Esophagus muscularis mucosa (tissue), 4 donors: ENCODE results near the gene MIER3. TPM values are rescaled to one million over a fixed set of nuclear protein-coding genes. Genes with fewer than 3 reads are reported as not detected.

Experiments used
- DNase-seq: peaks from one replicate; pipeline ENCODE4 v3.0.0-alpha.2; 2017; ENCODE audit errors: extremely low spot score
- H3K27ac ChIP-seq, 4 donors: fragments of 200-600 bp; sonication (generic); replicated peaks in 1 of 4; 1 replicate in 3 of 4; 2 replicates in 1 of 4; pipeline ENCODE4 v1.5.1; 2016 to 2019; ENCODE audit warnings: mild to moderate bottlenecking in 1 of 4
- H3K27me3 ChIP-seq, 4 donors: fragments of 200-600 bp; sonication (generic); one replicate each; pipeline versions ENCODE4 v1.5.1 to v1.6.0; 2016 to 2019
- H3K36me3 ChIP-seq, 4 donors: fragments of 200-600 bp; sonication (generic); one replicate each; pipeline ENCODE4 v1.5.1; 2016 to 2019
- H3K4me1 ChIP-seq, 4 donors: fragments of 200-600 bp; sonication (generic); one replicate each; pipeline ENCODE4 v1.5.1; 2016 to 2019
- H3K4me3 ChIP-seq, 4 donors: fragments of 200-600 bp; sonication (generic); 1 replicate in 2 of 4; 2 replicates in 2 of 4; pipeline ENCODE4 v1.5.1; 2016 to 2019; ENCODE audit warnings: mild to moderate bottlenecking in 4 of 4, moderate library complexity in 1 of 4
- H3K9me3 ChIP-seq, 4 donors: fragments of 200-600 bp; sonication (generic); 1 replicate in 3 of 4; 2 replicates in 1 of 4; pipeline ENCODE4 v1.5.1; 2016 to 2019
- CTCF ChIP-seq, 3 experiments: fragments of 200-600 bp in 2 of 3; fragments of 450-650 bp in 1 of 3; sonication (generic) in 2 of 3; IDR thresholded peaks; one replicate each; pipeline ENCODE4 v1.5.1; 2017 to 2019; ENCODE audit warnings: antibody characterized with exemption in 3 of 3, mild to moderate bottlenecking in 2 of 3, moderate library complexity in 1 of 3
- EP300 ChIP-seq: sonication (generic); formaldehyde crosslinking; IDR thresholded peaks from one replicate; pipeline ENCODE4 v1.6.1; 2017; ENCODE audit warnings: antibody characterized with exemption
- POLR2A ChIP-seq: fragments of 450-650 bp; IDR thresholded peaks from one replicate; pipeline ENCODE4 v1.6.1; 2017; ENCODE audit warnings: antibody characterized with exemption, moderate library complexity, mild to moderate bottlenecking, low read depth
- POLR2AphosphoS5 ChIP-seq, 2 donors: sonication (generic); formaldehyde crosslinking; IDR thresholded peaks; one replicate each; pipeline ENCODE4 v1.6.1; 2017; ENCODE audit warnings: antibody characterized with exemption in 2 of 2
- WGBS: methylation state at CpG from one replicate; pipeline ENCODE4 v1.1.5; 2018; 5-methylcytosine and 5-hydroxymethylcytosine counted together
- intact Hi-C: fragments of 100-400 bp; cut with DNase I; formaldehyde crosslinking; loops from one replicate; pipeline ENCODE4 v1.15.1; 2023
- total RNA-seq, 4 donors: library from RNA; depleted of rRNA; stranded (reverse); fragments of >200 nt; gene quantifications; one replicate each; pipeline versions ENCODE4 v1.1.0 to v1.2.1, GENCODE V29; 2016

The MIER3 gene
- total RNA-seq, result 10 to 100 TPM; 11.1 to 16.2 (median 13.0) TPM

- intact Hi-C loops, result loop anchor here (2.0 to 5.0 kb wide), 2 partner anchors 45 to 267 kb away; partner anchors contain the start of gene SETD9
- TF ChIP-seq POLR2AphosphoS5 (IDR thresholded peaks at IDR 0.05), result peak in 1 of 2 donors; percentile 38
- no peak for TF ChIP-seq CTCF (IDR thresholded peaks at IDR 0.05)
- no peak for TF ChIP-seq EP300
- TF ChIP-seq POLR2A, result no peak
- DNase-seq, result no peak
- no peaks in the 10 kb centered on the region for H3K9me3 ChIP-seq
- H3K36me3 ChIP-seq, result peaks cover 0 to 6% (median 1%) of the 10 kb centered on the region in 4 donors
- H3K27ac ChIP-seq, result peak within 1 kb of the TSS; percentile 83 to 93 (median 92)
- H3K27me3 ChIP-seq, result no peaks in the 10 kb centered on the region
- H3K4me1 ChIP-seq, result peaks cover 18 to 27% (median 24%) of the 10 kb centered on the region in 4 donors
- H3K4me3 ChIP-seq, result peak within 1 kb of the TSS; percentile 89 to 95 (median 92)
- WGBS, result 1% methylated on average over 20 of the region's 89 CpGs
Observed at GRCh38 chr5:56951946-56952691, at the start of gene MIER3. Gene MIER3 (minus strand): TSS chr5:56952123. CDS start chr5:56952102, 21 bp downstream.

- no peak overlapping the region for H3K4me3 ChIP-seq
- no peak overlapping the region for H3K27ac ChIP-seq
- no peaks in the 10 kb centered on the region for H3K4me1 ChIP-seq
- DNase-seq, result no peak
- 67% methylated on average over 1 of the region's 1 CpG for WGBS
- H3K36me3 ChIP-seq, result no peaks in the 10 kb centered on the region
- intact Hi-C loops, result no loop called here
- H3K9me3 ChIP-seq, result no peaks in the 10 kb centered on the region
- TF ChIP-seq EP300, result no peak
- no peak for TF ChIP-seq POLR2A
- TF ChIP-seq CTCF (IDR thresholded peaks at IDR 0.05), result no peak
- TF ChIP-seq POLR2AphosphoS5 (IDR thresholded peaks at IDR 0.05), result no peak
- no peaks in the 10 kb centered on the region for H3K27me3 ChIP-seq
Observed at GRCh38 chr5:56995596-56995995, 43.7 kb upstream of the MIER3 start.

DNA sequence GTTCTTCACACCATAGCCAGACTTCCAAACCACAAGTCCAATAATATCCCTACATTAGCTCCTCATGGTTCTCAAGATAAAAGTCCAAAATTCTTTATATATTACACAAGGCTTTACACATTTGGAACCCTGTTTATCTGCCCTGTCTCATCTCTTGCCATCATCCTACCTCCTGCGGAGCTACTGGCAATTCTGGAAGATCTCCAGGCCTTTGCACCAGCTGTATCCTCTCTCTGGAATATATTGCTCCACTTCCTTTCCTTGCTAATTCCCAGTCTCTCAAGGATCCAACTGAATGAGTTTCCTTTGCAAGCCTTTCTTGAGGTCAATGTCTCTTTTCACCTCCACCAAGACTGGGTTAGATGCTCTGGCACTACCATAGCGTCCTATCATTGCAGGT lies 41.3 kb upstream of the MIER3 start:
- no peaks in the 10 kb centered on the region for H3K9me3 ChIP-seq
- H3K4me3 ChIP-seq, result no peak overlapping the region
- DNase-seq, result no peak
- 83% methylated on average over 2 of the region's 2 CpGs for WGBS
- H3K4me1 ChIP-seq, result no peaks in the 10 kb centered on the region
- no peaks in the 10 kb centered on the region for H3K36me3 ChIP-seq
- no peaks in the 10 kb centered on the region for H3K27me3 ChIP-seq
- intact Hi-C loops, result no loop called here
- TF ChIP-seq POLR2AphosphoS5 (IDR thresholded peaks at IDR 0.05) (no peak), EP300 (no peak), CTCF (IDR thresholded peaks at IDR 0.05) (no peak), POLR2A (no peak)
- H3K27ac ChIP-seq, result no peak overlapping the region

DNA sequence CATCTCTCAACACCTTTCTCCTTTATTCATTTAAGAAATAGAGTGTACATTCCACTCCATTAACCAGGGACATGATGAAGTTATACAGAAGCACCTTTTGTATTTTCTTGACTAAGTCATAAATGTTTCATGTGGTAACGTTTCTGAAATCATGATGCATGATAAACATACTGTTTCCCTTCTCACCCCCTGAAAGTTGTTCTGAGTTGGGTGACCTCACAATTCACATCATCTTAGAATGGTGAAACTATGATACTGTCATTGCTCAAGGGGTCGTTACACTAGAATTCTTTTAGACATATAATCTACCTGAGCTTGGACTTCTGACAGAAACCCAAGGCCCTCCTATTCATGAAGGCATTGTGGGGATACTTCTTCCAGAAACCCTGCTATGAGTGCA lies 37.8 kb upstream of the MIER3 start:
- intact Hi-C loops, result no loop called here
- no peak for DNase-seq
- Histone ChIP-seq H3K27me3 (no peaks in the 10 kb centered on the region), H3K9me3 (no peaks in the 10 kb centered on the region), H3K36me3 (no peaks in the 10 kb centered on the region), H3K27ac (no peak overlapping the region), H3K4me1 (no peaks in the 10 kb centered on the region), H3K4me3 (no peak overlapping the region)
- no peak for TF ChIP-seq POLR2AphosphoS5 (IDR thresholded peaks at IDR 0.05)
- TF ChIP-seq CTCF (IDR thresholded peaks at IDR 0.05), result no peak
- no peak for TF ChIP-seq EP300
- TF ChIP-seq POLR2A, result no peak
- 69% methylated on average over 2 of the region's 2 CpGs for WGBS

DNA sequence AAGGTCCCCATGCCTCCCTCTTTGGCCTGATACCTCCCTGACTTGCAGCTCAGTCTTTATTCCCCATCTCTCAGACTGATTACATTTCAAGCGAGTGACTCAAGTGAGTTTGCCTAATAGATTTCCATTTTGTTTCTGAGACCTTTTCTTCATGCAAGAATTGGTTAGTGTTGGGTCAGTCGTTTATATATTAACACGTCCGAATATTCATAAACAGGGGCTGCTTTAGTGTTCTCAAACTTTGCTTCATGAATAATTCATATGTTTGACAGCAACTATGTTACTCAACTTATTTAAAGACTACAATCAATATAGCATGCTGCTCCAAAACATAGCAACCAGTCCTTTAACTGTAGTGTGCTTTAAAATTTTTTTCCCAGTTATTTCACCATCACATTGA lies 36.6 kb upstream of the MIER3 start:
- intact Hi-C loops, result no loop called here
- DNase-seq, result no peak
- Histone ChIP-seq H3K9me3 (no peaks in the 10 kb centered on the region), H3K4me3 (no peak overlapping the region), H3K36me3 (no peaks in the 10 kb centered on the region), H3K27me3 (no peaks in the 10 kb centered on the region), H3K4me1 (no peaks in the 10 kb centered on the region), H3K27ac (no peak overlapping the region)
- WGBS, result 93% methylated on average over 4 of the region's 4 CpGs
- TF ChIP-seq CTCF (IDR thresholded peaks at IDR 0.05) (no peak), EP300 (no peak), POLR2A (no peak), POLR2AphosphoS5 (IDR thresholded peaks at IDR 0.05) (no peak)
